Endothelial cell of umbilical vein (primary cell): ENCODE data around the gene ZNF717.
"Not testable (repeated sequence)": the region's sequence is repeated elsewhere in the genome, so short reads cannot be mapped to it uniquely, and the experiment has no call there.

Experiments used
- EZH2 ChIP-seq: IDR thresholded peaks from 2 replicates; pipeline ENCODE4 v1.6.1; 2012; ENCODE audit warnings: borderline replicate concordance, low read depth, mild to moderate bottlenecking, moderate library complexity, low read length, inconsistent platforms; ENCODE audit not compliant: severe bottlenecking
- POLR2A ChIP-seq: IDR thresholded peaks from 2 replicates; pipeline ENCODE4 v1.6.1; 2012; ENCODE audit warnings: low read depth, mild to moderate bottlenecking, control low read depth, low read length
- POLR2AphosphoS5 ChIP-seq: IDR thresholded peaks from 2 replicates; pipeline ENCODE4 v1.6.1; 2012; ENCODE audit warnings: low read depth, mild to moderate bottlenecking, control low read depth, low read length, moderate library complexity; ENCODE audit not compliant: insufficient read depth
- TF ChIP-seq, protein P1 (sequence below), 2 donors: IDR thresholded peaks; 1 replicate in 1 of 2; 2 replicates in 1 of 2; pipeline ENCODE4 v1.5.1; 2011; ENCODE audit warnings: low read length in 2 of 2, mild to moderate bottlenecking in 2 of 2, moderate library complexity in 2 of 2, control low read depth in 1 of 2, inconsistent platforms in 1 of 2, low read depth in 1 of 2; ENCODE audit not compliant: insufficient read depth in 1 of 2; ENCODE audit errors: extremely low read depth in 1 of 2

GRCh38 chr3:75777742-75778141 is 7.6 kb downstream of the ZNF717 start:
- TF ChIP-seq, protein P1, sequence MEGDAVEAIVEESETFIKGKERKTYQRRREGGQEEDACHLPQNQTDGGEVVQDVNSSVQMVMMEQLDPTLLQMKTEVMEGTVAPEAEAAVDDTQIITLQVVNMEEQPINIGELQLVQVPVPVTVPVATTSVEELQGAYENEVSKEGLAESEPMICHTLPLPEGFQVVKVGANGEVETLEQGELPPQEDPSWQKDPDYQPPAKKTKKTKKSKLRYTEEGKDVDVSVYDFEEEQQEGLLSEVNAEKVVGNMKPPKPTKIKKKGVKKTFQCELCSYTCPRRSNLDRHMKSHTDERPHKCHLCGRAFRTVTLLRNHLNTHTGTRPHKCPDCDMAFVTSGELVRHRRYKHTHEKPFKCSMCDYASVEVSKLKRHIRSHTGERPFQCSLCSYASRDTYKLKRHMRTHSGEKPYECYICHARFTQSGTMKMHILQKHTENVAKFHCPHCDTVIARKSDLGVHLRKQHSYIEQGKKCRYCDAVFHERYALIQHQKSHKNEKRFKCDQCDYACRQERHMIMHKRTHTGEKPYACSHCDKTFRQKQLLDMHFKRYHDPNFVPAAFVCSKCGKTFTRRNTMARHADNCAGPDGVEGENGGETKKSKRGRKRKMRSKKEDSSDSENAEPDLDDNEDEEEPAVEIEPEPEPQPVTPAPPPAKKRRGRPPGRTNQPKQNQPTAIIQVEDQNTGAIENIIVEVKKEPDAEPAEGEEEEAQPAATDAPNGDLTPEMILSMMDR (IDR thresholded peaks at IDR 0.05; ENCODE audit: extremely low read depth in 1 of 2, insufficient read depth in 1 of 2, low read depth in 1 of 2, low read length in 2 of 2) = not testable (repeated sequence)
- TF ChIP-seq POLR2A, EZH2, POLR2AphosphoS5: not testable (repeated sequence)
